HL-60 (cell line): ENCODE measurements around the gene NINJ1.

Experiments
- DNase-seq, 2 experiments: peaks; one replicate each; pipeline ENCODE4 v3.0.0-alpha.2; 2010 to 2020; ENCODE audit warnings: low read depth in 1 of 2, low spot score in 1 of 2
- H3K27ac ChIP-seq: fragments of 250-450 bp; sonication (Bioruptor Pico); replicated peaks from 2 replicates; pipeline ENCODE4 v1.5.1; 2020; ENCODE audit warnings: mild to moderate bottlenecking, moderate library complexity
- H3K27me3 ChIP-seq: fragments of 250-450 bp; sonication (Bioruptor Pico); 2 replicates; pipeline ENCODE4 v1.5.1; 2021; ENCODE audit warnings: mild to moderate bottlenecking, moderate library complexity; ENCODE audit not compliant: insufficient read depth, poor library complexity, severe bottlenecking
- H3K4me3 ChIP-seq: replicated peaks from 2 replicates; pipeline ENCODE4 v1.5.1; 2011; ENCODE audit warnings: mild to moderate bottlenecking, control low read depth, low read length; ENCODE audit not compliant: insufficient read depth
- GABPA ChIP-seq: IDR thresholded peaks from 2 replicates; pipeline ENCODE4 v1.6.1; 2012; ENCODE audit warnings: low read depth
- POLR2AphosphoS5 ChIP-seq: IDR thresholded peaks from 2 replicates; pipeline ENCODE4 v1.6.1; 2012; ENCODE audit warnings: low read depth
- SPI1 ChIP-seq: IDR thresholded peaks from 2 replicates; pipeline ENCODE4 v1.6.1; 2012; ENCODE audit warnings: low read depth, mild to moderate bottlenecking, borderline replicate concordance
- TF ChIP-seq, protein P1 (sequence below): IDR thresholded peaks from one replicate; pipeline ENCODE4 v1.5.1; 2011; ENCODE audit warnings: low read length, control low read depth, inconsistent platforms; ENCODE audit not compliant: insufficient read depth
- TF ChIP-seq, protein P2 (sequence below): IDR thresholded peaks from 2 replicates; pipeline ENCODE4 v1.6.1; 2012; ENCODE audit warnings: low read depth; ENCODE audit not compliant: insufficient replicate concordance

Gene NINJ1

DNA sequence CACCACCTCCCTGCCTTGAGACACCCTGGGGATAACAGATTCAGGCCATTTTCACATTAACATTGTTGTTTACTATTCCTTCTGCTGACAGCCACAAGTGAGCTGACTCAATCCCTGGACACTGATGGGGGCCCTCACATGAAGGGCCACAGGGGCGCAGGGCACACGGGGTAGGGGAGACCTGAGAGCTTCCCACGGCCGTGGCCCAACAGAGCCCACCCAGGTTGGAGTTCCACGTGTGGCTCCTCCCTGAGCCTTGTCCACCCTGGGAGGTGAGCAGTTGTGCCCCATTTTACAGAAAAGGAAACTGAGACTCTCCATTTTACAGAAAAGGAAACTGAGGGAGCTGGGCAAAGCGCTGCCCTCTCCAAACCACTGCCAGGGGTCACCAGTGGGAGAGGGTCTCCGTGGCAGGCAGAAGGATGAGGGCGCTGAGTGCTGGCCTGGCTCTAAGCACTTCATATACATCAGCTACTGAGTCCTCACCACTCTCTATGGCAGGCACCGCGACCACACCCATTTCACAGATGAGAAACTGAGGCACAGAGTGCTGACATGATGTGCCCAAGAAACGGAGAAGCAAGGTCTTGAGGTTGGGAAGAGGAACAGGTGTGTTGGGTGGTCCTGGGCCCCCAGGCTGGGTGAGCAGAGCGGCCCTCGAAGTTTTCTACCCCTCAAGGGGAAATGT is 2.3 kb downstream of the NINJ1 start:
- DNase-seq = no peak
- Histone ChIP-seq H3K27me3 (no peaks in the 10 kb centered on the region), H3K27ac (peak overlapping the region; percentile 54), H3K4me3 (peak overlapping the region; percentile 78; the same call in 1 of the 2 replicates)
- TF ChIP-seq GABPA (no peak), SPI1 (no peak), POLR2AphosphoS5 (no peak)
- TF ChIP-seq, protein P1, sequence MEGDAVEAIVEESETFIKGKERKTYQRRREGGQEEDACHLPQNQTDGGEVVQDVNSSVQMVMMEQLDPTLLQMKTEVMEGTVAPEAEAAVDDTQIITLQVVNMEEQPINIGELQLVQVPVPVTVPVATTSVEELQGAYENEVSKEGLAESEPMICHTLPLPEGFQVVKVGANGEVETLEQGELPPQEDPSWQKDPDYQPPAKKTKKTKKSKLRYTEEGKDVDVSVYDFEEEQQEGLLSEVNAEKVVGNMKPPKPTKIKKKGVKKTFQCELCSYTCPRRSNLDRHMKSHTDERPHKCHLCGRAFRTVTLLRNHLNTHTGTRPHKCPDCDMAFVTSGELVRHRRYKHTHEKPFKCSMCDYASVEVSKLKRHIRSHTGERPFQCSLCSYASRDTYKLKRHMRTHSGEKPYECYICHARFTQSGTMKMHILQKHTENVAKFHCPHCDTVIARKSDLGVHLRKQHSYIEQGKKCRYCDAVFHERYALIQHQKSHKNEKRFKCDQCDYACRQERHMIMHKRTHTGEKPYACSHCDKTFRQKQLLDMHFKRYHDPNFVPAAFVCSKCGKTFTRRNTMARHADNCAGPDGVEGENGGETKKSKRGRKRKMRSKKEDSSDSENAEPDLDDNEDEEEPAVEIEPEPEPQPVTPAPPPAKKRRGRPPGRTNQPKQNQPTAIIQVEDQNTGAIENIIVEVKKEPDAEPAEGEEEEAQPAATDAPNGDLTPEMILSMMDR = no peak
- TF ChIP-seq, protein P2, sequence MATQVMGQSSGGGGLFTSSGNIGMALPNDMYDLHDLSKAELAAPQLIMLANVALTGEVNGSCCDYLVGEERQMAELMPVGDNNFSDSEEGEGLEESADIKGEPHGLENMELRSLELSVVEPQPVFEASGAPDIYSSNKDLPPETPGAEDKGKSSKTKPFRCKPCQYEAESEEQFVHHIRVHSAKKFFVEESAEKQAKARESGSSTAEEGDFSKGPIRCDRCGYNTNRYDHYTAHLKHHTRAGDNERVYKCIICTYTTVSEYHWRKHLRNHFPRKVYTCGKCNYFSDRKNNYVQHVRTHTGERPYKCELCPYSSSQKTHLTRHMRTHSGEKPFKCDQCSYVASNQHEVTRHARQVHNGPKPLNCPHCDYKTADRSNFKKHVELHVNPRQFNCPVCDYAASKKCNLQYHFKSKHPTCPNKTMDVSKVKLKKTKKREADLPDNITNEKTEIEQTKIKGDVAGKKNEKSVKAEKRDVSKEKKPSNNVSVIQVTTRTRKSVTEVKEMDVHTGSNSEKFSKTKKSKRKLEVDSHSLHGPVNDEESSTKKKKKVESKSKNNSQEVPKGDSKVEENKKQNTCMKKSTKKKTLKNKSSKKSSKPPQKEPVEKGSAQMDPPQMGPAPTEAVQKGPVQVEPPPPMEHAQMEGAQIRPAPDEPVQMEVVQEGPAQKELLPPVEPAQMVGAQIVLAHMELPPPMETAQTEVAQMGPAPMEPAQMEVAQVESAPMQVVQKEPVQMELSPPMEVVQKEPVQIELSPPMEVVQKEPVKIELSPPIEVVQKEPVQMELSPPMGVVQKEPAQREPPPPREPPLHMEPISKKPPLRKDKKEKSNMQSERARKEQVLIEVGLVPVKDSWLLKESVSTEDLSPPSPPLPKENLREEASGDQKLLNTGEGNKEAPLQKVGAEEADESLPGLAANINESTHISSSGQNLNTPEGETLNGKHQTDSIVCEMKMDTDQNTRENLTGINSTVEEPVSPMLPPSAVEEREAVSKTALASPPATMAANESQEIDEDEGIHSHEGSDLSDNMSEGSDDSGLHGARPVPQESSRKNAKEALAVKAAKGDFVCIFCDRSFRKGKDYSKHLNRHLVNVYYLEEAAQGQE = no peak

DNA sequence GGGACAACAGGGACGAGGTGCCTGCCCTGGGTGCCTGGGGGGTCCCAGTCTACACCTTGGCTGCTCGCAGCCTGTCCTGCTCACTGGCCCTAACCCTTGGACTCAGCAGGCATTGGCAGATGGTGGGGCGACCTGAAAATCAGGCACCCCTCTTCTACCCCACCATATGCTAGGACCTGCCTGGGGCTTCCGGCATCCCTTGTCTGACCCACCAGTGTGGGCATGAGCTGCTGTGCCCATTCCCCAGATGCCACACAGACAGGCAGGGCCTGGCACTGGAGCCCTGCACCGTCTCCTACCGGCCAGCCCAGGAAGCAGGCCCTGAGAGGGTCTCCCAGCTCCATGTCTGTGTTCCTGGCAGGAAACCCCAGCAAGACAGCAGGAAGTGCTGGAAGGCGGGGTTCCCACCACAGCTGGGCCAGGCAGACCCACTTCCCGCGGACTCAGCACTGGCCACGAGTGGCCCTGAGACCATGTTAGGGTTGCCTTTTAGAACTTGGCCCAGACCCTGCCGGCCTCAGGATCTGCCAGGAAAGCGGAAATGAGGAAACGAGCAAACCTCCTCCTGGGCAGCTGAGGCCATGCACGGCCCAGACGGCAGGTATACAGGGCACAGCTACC is 3.1 kb downstream of the NINJ1 start:
- TF ChIP-seq, protein P2 = no peak
- TF ChIP-seq SPI1 = peak; percentile 43; the same call in 1 of the 2 replicates
- H3K27me3 ChIP-seq = no peaks in the 10 kb centered on the region
- H3K4me3 ChIP-seq = no peak overlapping the region
- no peak for DNase-seq
- H3K27ac ChIP-seq = peak overlapping the region; percentile 54

DNA sequence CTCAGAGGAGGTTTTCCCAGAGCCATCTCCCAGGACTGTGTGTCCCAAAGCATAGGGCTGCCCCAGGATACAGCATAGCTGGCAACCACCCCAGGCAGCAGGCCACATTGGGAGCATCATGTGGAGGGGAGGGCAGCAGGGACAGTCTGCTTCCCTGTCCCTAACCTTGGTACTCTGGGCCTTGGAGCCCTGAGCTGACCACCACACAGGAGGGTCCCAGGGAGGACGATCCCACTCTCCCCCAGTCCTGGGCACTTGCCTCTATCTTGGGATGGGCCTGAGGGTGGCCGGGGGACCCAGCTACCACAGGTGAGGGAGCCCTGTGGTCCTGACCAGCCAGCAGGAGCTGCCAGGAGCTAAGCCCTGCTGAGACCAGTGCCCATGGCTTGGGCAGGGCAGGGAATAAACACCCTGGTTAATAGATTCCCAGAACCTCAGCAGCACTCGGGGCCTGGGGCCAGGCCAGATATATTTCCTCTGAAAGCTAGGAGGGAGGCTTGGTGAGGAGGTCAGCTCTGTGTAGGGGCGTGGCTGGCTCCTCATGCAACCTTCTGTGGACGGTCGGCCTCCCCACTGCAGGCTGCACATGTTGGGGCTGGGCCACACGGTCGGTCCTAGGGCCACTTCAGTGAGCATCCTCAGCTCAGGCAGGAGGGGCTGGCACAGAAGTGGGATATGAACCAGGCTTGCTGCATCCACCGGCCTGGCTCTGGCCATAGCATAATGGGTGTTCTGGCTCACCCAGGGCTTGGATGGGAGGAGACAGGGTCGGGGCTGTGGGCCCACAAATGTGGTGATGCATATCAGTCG is 4.2 kb downstream of the NINJ1 start:
- DNase-seq = no peak
- H3K4me3 ChIP-seq = no peak overlapping the region
- no peak overlapping the region; the same call in none of the 2 replicates for H3K27ac ChIP-seq
- TF ChIP-seq, protein P2 = no peak
- TF ChIP-seq, protein P1 = no peak
- TF ChIP-seq GABPA (no peak), SPI1 (no peak), POLR2AphosphoS5 (no peak)
- H3K27me3 ChIP-seq = no peaks in the 10 kb centered on the region
